ENCODE data around the gene TSN.

GRCh38 chr2:121707344-121707919, 48.0 kb upstream of the TSN start:
- TF ChIP-seq CTCF (IDR thresholded peaks at IDR 0.05): no peak
- TF ChIP-seq POLR2A (IDR thresholded peaks at IDR 0.05): no peak

All from prostate gland (tissue), 2 donors.